Loucy (cell line): ENCODE measurements around the gene SLC22A17.

ENCODE experiments used
- H2AFZ ChIP-seq: fragments of 200-600 bp; sonication (generic); 2 replicates; pipeline ENCODE4 v1.6.0; 2016; ENCODE audit warnings: antibody characterized with exemption, mild to moderate bottlenecking, low read length, moderate library complexity
- H3F3A ChIP-seq: fragments of 200-600 bp; 2 replicates; pipeline ENCODE4 v1.6.0; 2016; ENCODE audit warnings: antibody characterized with exemption, low read depth, mild to moderate bottlenecking
- H3K27me3 ChIP-seq: fragments of 200-600 bp; sonication (generic); 2 replicates; pipeline ENCODE4 v1.6.1; 2014; ENCODE audit warnings: low read length, mild to moderate bottlenecking; ENCODE audit not compliant: insufficient read depth, poor library complexity, severe bottlenecking
- H3K36me3 ChIP-seq: fragments of 200-600 bp; sonication (generic); 2 replicates; pipeline ENCODE4 v1.6.1; 2016; ENCODE audit warnings: low read length; ENCODE audit not compliant: insufficient read depth
- H3K4me1 ChIP-seq: fragments of 200-600 bp; sonication (generic); 2 replicates; pipeline ENCODE4 v1.5.1; 2014; ENCODE audit warnings: low read length, mild to moderate bottlenecking; ENCODE audit not compliant: insufficient read depth, poor library complexity, severe bottlenecking
- H3K4me2 ChIP-seq: fragments of 200-600 bp; sonication (generic); 2 replicates; pipeline ENCODE4 v1.6.0; 2014; ENCODE audit warnings: antibody characterized with exemption, low read length, low read depth, mild to moderate bottlenecking; ENCODE audit not compliant: poor library complexity, severe bottlenecking
- H3K4me3 ChIP-seq: fragments of 200-600 bp; sonication (generic); 2 replicates; pipeline ENCODE4 v1.5.1; 2014; ENCODE audit warnings: low read length, mild to moderate bottlenecking, mixed read lengths; ENCODE audit not compliant: poor library complexity, severe bottlenecking
- H3K79me2 ChIP-seq: fragments of 200-600 bp; sonication (generic); 2 replicates; pipeline ENCODE4 v1.6.1; 2014; ENCODE audit warnings: low read length; ENCODE audit not compliant: insufficient read depth
- H3K9ac ChIP-seq: fragments of 200-600 bp; sonication (generic); 2 replicates; pipeline ENCODE4 v1.6.0; 2014; ENCODE audit warnings: mild to moderate bottlenecking, low read depth, low read length, moderate library complexity; ENCODE audit not compliant: poor library complexity, severe bottlenecking
- H3K9me2 ChIP-seq: fragments of 200-600 bp; sonication (generic); replicated peaks from 2 replicates; pipeline ENCODE4 v1.6.1; 2016; ENCODE audit warnings: low read depth, low read length, mixed read lengths
- H3K9me3 ChIP-seq: fragments of 200-600 bp; sonication (generic); 2 replicates; pipeline ENCODE4 v1.6.1; 2014; ENCODE audit warnings: mild to moderate bottlenecking, antibody characterized with exemption, low read length, low read depth; ENCODE audit not compliant: insufficient read depth
- H4K20me1 ChIP-seq: fragments of 200-600 bp; sonication (generic); 2 replicates; pipeline ENCODE4 v1.6.0; 2014; ENCODE audit warnings: antibody characterized with exemption, low read length, mild to moderate bottlenecking; ENCODE audit not compliant: insufficient read depth, poor library complexity, severe bottlenecking
- EZH2phosphoT487 ChIP-seq: fragments of 200-600 bp; IDR thresholded peaks from 2 replicates; pipeline ENCODE4 v1.6.1; 2018; ENCODE audit warnings: antibody characterized with exemption, mild to moderate bottlenecking, moderate library complexity, borderline replicate concordance
- TF ChIP-seq, protein P1 (sequence below): fragments of 200-600 bp; sonication (generic); conservative IDR thresholded peaks from 2 replicates; pipeline ENCODE4 v1.5.1; 2014; ENCODE audit warnings: mild to moderate bottlenecking, antibody characterized with exemption, low read length

SLC22A17 gene

DNA sequence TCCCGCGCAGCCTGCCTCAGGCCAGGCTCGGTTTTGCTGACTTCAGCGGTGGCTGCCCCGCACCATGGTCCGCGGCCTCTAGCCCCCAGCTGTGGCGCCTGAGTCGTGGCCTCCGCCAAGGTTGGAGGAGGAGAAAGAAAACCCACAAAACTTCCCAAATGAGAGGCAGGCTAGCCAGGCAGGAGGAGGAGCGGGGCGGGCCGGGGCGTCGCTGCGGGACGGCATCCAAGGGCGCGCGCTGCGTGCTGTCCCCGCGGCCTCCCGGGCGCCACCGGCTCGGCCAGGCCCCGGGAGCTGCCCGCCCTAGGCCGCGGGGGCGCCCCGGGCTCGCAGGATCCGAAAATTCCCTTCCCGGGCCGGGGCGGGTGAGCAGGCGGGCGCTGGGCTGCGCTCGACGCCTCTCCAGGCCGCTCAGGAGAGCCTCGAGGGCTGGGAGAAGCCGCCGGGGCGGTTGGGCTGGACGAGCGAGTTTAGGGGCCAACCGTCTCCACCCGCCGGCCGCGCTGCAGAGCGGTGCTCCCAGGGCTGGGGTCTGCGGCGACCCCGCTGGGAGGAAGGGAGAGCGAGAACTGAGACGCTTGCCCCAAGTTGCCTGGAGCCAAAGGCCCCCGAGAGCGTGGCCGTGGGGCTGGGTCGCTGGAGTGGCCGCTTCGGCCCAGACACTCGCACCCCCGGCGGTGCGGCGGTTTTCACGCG, 12.5 kb upstream of the SLC22A17 start, which contains the start of gene EFS:
TSS of gene EFS (minus strand) at position 137 of the 696 bp plus-strand sequence. CDS start 147 bp downstream, outside the sequence.
- Histone ChIP-seq H3K9ac (no peak within 1 kb of the TSS), H3K9me2 (no peaks in the 10 kb centered on the region), H4K20me1 (no peaks in the 10 kb centered on the region), H3K79me2 (no peaks in the 10 kb centered on the region), H3K27me3 (no peaks in the 10 kb centered on the region), H3K9me3 (no peaks in the 10 kb centered on the region), H3K4me3 (no peak within 1 kb of the TSS), H3K4me2 (no peak within 1 kb of the TSS), H3K4me1 (no peaks in the 10 kb centered on the region), H2AFZ (no peak within 1 kb of the TSS), H3K36me3 (no peaks in the 10 kb centered on the region), H3F3A (no peaks in the 10 kb centered on the region)
- TF ChIP-seq, protein P1, sequence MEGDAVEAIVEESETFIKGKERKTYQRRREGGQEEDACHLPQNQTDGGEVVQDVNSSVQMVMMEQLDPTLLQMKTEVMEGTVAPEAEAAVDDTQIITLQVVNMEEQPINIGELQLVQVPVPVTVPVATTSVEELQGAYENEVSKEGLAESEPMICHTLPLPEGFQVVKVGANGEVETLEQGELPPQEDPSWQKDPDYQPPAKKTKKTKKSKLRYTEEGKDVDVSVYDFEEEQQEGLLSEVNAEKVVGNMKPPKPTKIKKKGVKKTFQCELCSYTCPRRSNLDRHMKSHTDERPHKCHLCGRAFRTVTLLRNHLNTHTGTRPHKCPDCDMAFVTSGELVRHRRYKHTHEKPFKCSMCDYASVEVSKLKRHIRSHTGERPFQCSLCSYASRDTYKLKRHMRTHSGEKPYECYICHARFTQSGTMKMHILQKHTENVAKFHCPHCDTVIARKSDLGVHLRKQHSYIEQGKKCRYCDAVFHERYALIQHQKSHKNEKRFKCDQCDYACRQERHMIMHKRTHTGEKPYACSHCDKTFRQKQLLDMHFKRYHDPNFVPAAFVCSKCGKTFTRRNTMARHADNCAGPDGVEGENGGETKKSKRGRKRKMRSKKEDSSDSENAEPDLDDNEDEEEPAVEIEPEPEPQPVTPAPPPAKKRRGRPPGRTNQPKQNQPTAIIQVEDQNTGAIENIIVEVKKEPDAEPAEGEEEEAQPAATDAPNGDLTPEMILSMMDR, result no peak
- TF ChIP-seq EZH2phosphoT487, result no peak

DNA sequence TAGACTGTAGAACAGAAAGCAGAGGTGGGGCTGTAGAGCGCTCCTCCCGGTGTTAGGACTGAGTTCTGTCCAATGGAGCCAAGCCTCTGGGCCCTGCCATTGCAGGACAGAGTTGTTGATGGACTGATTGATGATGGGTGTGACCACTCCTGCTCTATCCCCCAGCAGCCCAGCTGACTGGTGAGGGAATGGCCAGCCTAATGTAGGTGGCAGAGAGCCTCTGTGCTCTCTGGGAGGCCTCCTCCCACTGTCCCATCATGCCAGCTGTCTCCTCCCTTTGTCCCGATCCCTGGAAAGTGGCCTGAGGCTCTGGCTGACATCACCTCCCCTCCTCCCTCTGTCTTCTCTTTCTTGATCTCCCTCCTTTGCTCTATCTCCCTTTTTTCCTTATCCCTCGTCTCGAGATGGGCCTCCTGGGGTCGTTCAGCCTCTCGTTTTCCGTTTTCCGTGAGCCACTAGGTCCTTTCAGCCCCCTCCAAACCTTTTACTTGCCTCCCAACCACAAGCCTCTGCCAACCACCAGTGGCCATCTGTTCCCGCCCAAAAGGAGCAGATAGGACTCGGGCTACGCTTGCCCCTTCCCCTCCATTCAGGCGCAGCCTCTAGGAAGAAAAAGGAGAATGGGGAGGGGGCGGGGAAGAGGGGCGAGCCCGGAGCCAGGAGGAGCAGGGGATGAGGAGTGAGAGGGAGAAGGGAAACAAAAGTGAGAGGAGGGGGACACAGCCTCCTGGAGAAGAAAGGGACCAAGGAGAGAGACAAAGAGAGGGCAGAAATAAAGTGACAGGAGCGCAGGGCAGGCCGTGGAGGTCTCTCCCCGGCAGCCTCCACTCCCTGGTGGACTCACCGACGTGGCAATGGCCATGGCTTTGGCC, 11.7 kb upstream of the SLC22A17 start:
- no peak overlapping the region for H3K9ac ChIP-seq
- H3K36me3 ChIP-seq, result no peaks in the 10 kb centered on the region
- H4K20me1 ChIP-seq, result no peaks in the 10 kb centered on the region
- H3K27me3 ChIP-seq, result no peaks in the 10 kb centered on the region
- no peaks in the 10 kb centered on the region for H3K9me2 ChIP-seq
- H2AFZ ChIP-seq, result no peak overlapping the region
- H3F3A ChIP-seq, result no peaks in the 10 kb centered on the region
- no peaks in the 10 kb centered on the region for H3K9me3 ChIP-seq
- H3K79me2 ChIP-seq, result no peaks in the 10 kb centered on the region
- no peak overlapping the region for H3K4me2 ChIP-seq
- no peak overlapping the region for H3K4me3 ChIP-seq
- no peaks in the 10 kb centered on the region for H3K4me1 ChIP-seq
- no peak for TF ChIP-seq EZH2phosphoT487
- TF ChIP-seq, protein P1, result no peak

DNA sequence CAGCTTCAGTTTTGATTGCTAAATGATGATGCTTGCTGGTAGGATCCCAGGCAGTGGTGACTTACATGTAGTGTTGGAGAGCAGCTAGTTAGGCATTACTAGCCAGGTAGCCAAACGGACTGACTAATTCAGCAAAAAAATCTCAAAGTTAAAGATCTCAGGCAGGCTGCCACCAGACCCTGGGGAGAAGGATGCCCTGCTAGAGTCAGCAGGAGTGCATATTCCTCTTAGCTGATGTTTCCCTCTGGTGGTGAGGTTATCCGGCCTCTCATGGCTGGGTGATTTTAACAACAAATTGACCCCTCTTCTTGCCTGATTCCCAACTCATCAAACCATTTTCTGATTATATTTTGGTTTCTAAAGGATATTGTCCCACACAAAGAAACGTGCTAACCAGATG, 9.5 kb upstream of the SLC22A17 start:
- Histone ChIP-seq H3K36me3 (no peaks in the 10 kb centered on the region), H3K9me2 (no peaks in the 10 kb centered on the region), H3F3A (no peaks in the 10 kb centered on the region), H3K27me3 (no peaks in the 10 kb centered on the region), H3K4me1 (no peaks in the 10 kb centered on the region), H3K4me3 (no peak overlapping the region), H3K79me2 (no peaks in the 10 kb centered on the region), H3K9ac (no peak overlapping the region), H4K20me1 (no peaks in the 10 kb centered on the region), H3K9me3 (no peaks in the 10 kb centered on the region), H3K4me2 (no peak overlapping the region), H2AFZ (no peak overlapping the region)
- TF ChIP-seq, protein P1, result 0 out of 2 replicates have a peak, but pooled peaks have one; percentile 10
- no peak for TF ChIP-seq EZH2phosphoT487
